ENCODE data around the gene LY6G5C.

- TF ChIP-seq CTCF (conservative IDR thresholded peaks at IDR 0.05) (no peak), EZH2 (IDR thresholded peaks at IDR 0.05; ENCODE audit: low read depth) (no peak)
Measured at GRCh38 chr6:31632279-31632946, 48.5 kb downstream of the LY6G5C start.

Measured in PC-9 (cell line).